Measurements from ENCODE around the gene TAS1R2. TPM values are rescaled to one million over a fixed set of nuclear protein-coding genes. Genes with fewer than 3 reads are reported as not detected.

Gene TAS1R2
- total RNA-seq, 3 donors from 2014 or later (not counting 1 experiment from before 2014, with no cell fraction given), result not detected

- Histone ChIP-seq H3K36me3 (ENCODE audit: control insufficient read depth, insufficient read depth, low read length) (no peaks in the 10 kb centered on the region), H3K27ac (ENCODE audit: low read length) (no peak overlapping the region), H3K4me1 (ENCODE audit: control insufficient read depth, insufficient read depth, low read length) (no peaks in the 10 kb centered on the region), H3K4me3 (ENCODE audit: low read length) (no peak overlapping the region), H3K9me3 (ENCODE audit: control insufficient read depth, insufficient read depth, low read length) (peaks cover 4% of the 10 kb centered on the region), H3K27me3 (ENCODE audit: control insufficient read depth, insufficient read depth, low read length) (peaks cover 7% of the 10 kb centered on the region)
- DNase-seq, result no peak
- Mint-ChIP-seq H3K4me3 (no peak overlapping the region), H3K36me3 (peaks cover 6% of the 10 kb centered on the region), H3K9me3 (peaks cover 9% of the 10 kb centered on the region in 2 donors), H3K4me1 (peaks cover 17 to 39% of the 10 kb centered on the region in 2 donors), H3K27me3 (ENCODE audit: low read depth in 2 of 2) (peaks cover 19 to 22% of the 10 kb centered on the region in 2 donors), H3K27ac (peak overlapping the region in 1 of 2 donors; percentile 16)
- intact Hi-C loops (cut with micrococcal nuclease), result no loop called here
- 95% methylated on average over 6 of the region's 6 CpGs for WGBS (ENCODE audit: insufficient coverage)
- ATAC-seq, result no peak
- TF ChIP-seq CTCF (IDR thresholded peaks at IDR 0.05), result no peak
Measured at GRCh38 chr1:18823438-18823837, 36.0 kb downstream of the TAS1R2 start.

- H3K9me3 ChIP-seq (ENCODE audit: control insufficient read depth, insufficient read depth, low read length), result no peaks in the 10 kb centered on the region
- no peak overlapping the region for H3K4me3 ChIP-seq (ENCODE audit: low read length)
- no peaks in the 10 kb centered on the region for H3K36me3 Mint-ChIP-seq
- H3K9me3 Mint-ChIP-seq, result peaks cover 6 to 7% of the 10 kb centered on the region in 2 donors
- H3K27ac Mint-ChIP-seq, result peak overlapping the region in 1 of 2 donors; percentile 12
- peaks cover 17% of the 10 kb centered on the region for H3K4me1 ChIP-seq (ENCODE audit: control insufficient read depth, insufficient read depth, low read length)
- H3K36me3 ChIP-seq (ENCODE audit: control insufficient read depth, insufficient read depth, low read length), result no peaks in the 10 kb centered on the region
- intact Hi-C loops (cut with micrococcal nuclease), result loop anchor here (2.0 kb wide), 1 partner anchor 224 kb away; no protein-coding TSS in a partner anchor
- TF ChIP-seq CTCF (IDR thresholded peaks at IDR 0.05), result peak; percentile 73
- H3K27me3 Mint-ChIP-seq (ENCODE audit: low read depth in 2 of 2), result peaks cover 29 to 37% of the 10 kb centered on the region in 2 donors
- peak in 2 of 3 donors; percentile 54 to 62 for ATAC-seq
- DNase-seq, result peak; percentile 54 to 73
- no peak overlapping the region for H3K27ac ChIP-seq (ENCODE audit: low read length)
- no peak overlapping the region for H3K4me3 Mint-ChIP-seq
- H3K27me3 ChIP-seq (ENCODE audit: control insufficient read depth, insufficient read depth, low read length), result peaks cover 7% of the 10 kb centered on the region
- WGBS (ENCODE audit: insufficient coverage), result 46% methylated on average over 22 of the region's 22 CpGs
- peaks cover 30 to 45% of the 10 kb centered on the region in 2 donors for H3K4me1 Mint-ChIP-seq
Measured at GRCh38 chr1:18820791-18821641, 38.4 kb downstream of the TAS1R2 start.

- Mint-ChIP-seq H3K4me3 (no peak overlapping the region), H3K4me1 (peaks cover 30 to 41% of the 10 kb centered on the region in 2 donors), H3K36me3 (no peaks in the 10 kb centered on the region), H3K9me3 (peaks cover 0 to 2% of the 10 kb centered on the region in 2 donors), H3K27me3 (ENCODE audit: low read depth in 2 of 2) (peaks cover 29 to 35% of the 10 kb centered on the region in 2 donors), H3K27ac (peak overlapping the region in 1 of 2 donors; percentile 12)
- no peak for DNase-seq
- Histone ChIP-seq H3K4me1 (ENCODE audit: control insufficient read depth, insufficient read depth, low read length) (peaks cover 17% of the 10 kb centered on the region), H3K9me3 (ENCODE audit: control insufficient read depth, insufficient read depth, low read length) (no peaks in the 10 kb centered on the region), H3K36me3 (ENCODE audit: control insufficient read depth, insufficient read depth, low read length) (no peaks in the 10 kb centered on the region), H3K4me3 (ENCODE audit: low read length) (no peak overlapping the region), H3K27me3 (ENCODE audit: control insufficient read depth, insufficient read depth, low read length) (peaks cover 7% of the 10 kb centered on the region), H3K27ac (ENCODE audit: low read length) (no peak overlapping the region)
- 69% methylated on average over 38 of the region's 38 CpGs for WGBS (ENCODE audit: insufficient coverage)
- no peak for ATAC-seq
- no peak for TF ChIP-seq CTCF (IDR thresholded peaks at IDR 0.05)
- intact Hi-C loops (cut with micrococcal nuclease), result loop anchor here (2.0 kb wide), 1 partner anchor 223 kb away; no protein-coding TSS in a partner anchor
Measured at GRCh38 chr1:18819986-18820790, 39.3 kb downstream of the TAS1R2 start.

Data from natural killer cell (primary cell).